Activated naive CD4-positive, alpha-beta T cell treated with anti-CD3 and anti-CD28 coated beads, Interleukin-2, amount 50 U/mL, for 24 hours (primary cell): ENCODE results near the gene RAB31.

Experiments
- H3K27ac Mint-ChIP-seq: one replicate; pipeline ENCODE4 v1.8.0; 2021; ENCODE audit warnings: mild to moderate bottlenecking, mixed read lengths
- H3K27me3 Mint-ChIP-seq: one replicate; pipeline ENCODE4 v1.8.0; 2021; ENCODE audit warnings: mixed read lengths
- H3K36me3 Mint-ChIP-seq: one replicate; pipeline ENCODE4 v1.8.0; 2021; ENCODE audit warnings: mixed read lengths
- H3K4me1 Mint-ChIP-seq: one replicate; pipeline ENCODE4 v1.8.0; 2021; ENCODE audit warnings: mixed read lengths
- H3K4me3 Mint-ChIP-seq: one replicate; pipeline ENCODE4 v1.8.0; 2021; ENCODE audit warnings: mild to moderate bottlenecking, mixed read lengths
- H3K9me3 Mint-ChIP-seq: one replicate; pipeline ENCODE4 v1.8.0; 2021; ENCODE audit warnings: mixed read lengths

RAB31 gene

DNA sequence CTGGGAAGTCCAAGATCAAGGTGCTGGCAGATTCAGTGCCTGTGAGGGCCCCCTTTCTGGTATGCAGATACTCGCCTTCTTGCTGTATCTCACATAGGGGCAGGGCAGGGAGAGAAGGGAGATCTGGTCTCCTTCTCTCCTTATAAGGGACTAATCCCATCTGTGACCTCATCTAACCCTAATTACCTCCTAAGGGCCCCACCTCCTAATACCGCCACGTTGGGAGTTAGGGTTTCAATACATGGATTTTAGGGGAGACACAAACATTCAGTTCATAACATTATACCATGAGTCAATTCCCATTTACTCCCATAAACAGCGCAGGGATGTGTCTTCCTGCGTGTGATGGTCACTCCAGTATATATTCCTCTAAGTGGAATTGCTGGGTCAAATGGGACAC is 103.9 kb downstream of the RAB31 start:
- Mint-ChIP-seq H3K9me3 (no peaks in the 10 kb centered on the region), H3K4me3 (no peak overlapping the region), H3K27ac (no peak overlapping the region), H3K36me3 (no peaks in the 10 kb centered on the region), H3K27me3 (peaks cover 9% of the 10 kb centered on the region), H3K4me1 (no peaks in the 10 kb centered on the region)

- Mint-ChIP-seq H3K9me3 (peaks cover 11% of the 10 kb centered on the region), H3K27me3 (peaks cover 11% of the 10 kb centered on the region), H3K27ac (no peak overlapping the region), H3K4me1 (no peaks in the 10 kb centered on the region), H3K4me3 (no peak overlapping the region), H3K36me3 (peaks cover 2% of the 10 kb centered on the region)
Measured at GRCh38 chr18:9814431-9814830, 106.3 kb downstream of the RAB31 start.

DNA sequence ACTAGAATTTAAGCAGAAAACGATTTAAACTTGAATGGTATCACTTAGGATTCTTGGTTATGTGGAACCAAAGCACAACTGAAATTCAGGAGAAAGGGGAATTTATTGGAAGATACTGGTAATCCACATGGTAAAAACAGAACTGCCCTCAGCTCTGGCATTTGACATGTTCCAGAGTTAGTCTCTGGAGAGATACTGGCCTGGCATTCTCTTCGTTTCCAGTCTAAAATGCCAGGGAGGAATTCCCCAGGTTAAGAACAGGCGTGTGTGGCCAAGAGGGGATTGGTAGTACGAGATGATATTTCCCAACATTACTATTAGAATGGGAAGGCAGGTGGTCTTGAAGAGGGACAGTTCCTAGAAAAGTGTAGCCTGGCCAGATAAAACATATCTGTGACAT is 109.2 kb downstream of the RAB31 start:
- Mint-ChIP-seq H3K9me3 (peaks cover 15% of the 10 kb centered on the region), H3K36me3 (peaks cover 2% of the 10 kb centered on the region)

DNA sequence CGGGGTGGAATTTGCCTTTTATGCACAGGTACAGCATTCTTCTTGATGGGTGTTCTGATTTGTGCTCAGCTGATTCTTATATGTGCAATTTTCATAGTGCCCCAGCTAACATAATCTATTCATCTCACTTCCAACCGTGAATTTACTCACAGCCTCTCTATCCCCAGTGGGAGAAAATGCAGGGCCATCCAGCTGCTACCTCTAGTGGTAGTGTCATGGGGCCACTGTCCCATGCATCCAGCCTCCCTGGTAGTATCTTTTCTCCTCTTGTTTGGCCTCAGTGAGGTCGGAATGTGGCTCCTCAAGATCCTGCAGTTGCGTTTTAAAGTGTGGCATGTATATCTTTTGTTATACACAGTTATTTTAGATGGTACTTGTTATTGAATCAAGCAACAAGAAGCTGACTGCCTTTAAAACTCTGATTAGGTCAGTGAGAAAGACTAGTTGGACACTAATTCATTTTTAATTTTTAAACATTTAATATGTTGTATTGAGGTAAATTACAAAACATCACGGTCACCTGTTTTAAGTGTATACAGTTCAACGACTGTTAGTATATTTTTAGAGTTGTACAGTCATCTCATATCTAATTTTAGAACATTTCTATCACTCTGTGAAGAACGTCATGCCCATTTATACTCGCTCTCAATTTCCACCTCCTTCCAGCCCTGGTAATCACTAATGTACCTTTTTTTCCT is 109.8 kb downstream of the RAB31 start:
- H3K36me3 Mint-ChIP-seq, result peaks cover 2% of the 10 kb centered on the region
- H3K9me3 Mint-ChIP-seq, result peaks cover 15% of the 10 kb centered on the region
- H3K4me3 Mint-ChIP-seq, result no peak overlapping the region
- no peak overlapping the region for H3K27ac Mint-ChIP-seq
- H3K4me1 Mint-ChIP-seq, result no peaks in the 10 kb centered on the region
- H3K27me3 Mint-ChIP-seq, result peaks cover 13% of the 10 kb centered on the region

More for the DNA sequence above, 109.2 kb downstream of the RAB31 start:
- no peak overlapping the region for H3K27ac Mint-ChIP-seq
- H3K4me3 Mint-ChIP-seq, result no peak overlapping the region
- H3K27me3 Mint-ChIP-seq, result peaks cover 13% of the 10 kb centered on the region
- H3K4me1 Mint-ChIP-seq, result no peaks in the 10 kb centered on the region

DNA sequence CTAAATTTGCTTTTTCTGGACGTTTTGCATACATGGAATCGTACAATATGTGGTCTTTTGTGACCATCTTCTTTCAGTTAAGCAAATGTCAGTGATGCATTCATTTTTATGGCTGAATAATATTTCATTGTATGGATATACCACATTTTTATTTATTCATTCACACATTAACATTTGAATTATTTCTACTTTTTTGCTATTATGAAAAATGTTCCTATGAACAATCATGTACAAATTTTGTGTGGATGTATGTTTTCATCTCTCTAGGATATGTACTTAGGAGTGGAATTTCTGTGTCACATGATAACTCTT is 110.3 kb downstream of the RAB31 start:
- Mint-ChIP-seq H3K36me3 (peaks cover 2% of the 10 kb centered on the region), H3K27me3 (peaks cover 13% of the 10 kb centered on the region), H3K9me3 (peaks cover 15% of the 10 kb centered on the region), H3K27ac (no peak overlapping the region), H3K4me1 (no peaks in the 10 kb centered on the region), H3K4me3 (no peak overlapping the region)

DNA sequence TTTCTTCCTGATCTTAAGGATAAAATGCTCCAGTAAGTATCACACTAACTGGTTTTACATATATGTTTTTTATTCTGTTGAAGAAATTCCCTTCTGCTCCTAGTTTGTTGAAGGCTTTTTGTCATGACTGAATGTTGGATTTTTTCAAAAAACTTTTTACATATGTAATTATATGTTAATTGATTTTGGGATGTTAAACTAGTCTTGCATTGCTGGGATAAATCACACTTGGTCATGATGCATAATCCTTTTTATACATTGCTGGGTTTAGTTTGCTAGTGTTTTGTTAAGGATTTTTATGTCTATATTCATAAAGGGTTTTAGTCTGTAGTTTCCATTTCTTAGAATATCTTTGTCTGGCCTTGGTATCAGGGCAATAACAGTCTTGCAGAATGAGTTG is 112.0 kb downstream of the RAB31 start:
- Mint-ChIP-seq H3K27ac (no peak overlapping the region), H3K36me3 (peaks cover 2% of the 10 kb centered on the region), H3K4me3 (no peak overlapping the region), H3K9me3 (peaks cover 15% of the 10 kb centered on the region), H3K27me3 (peaks cover 11% of the 10 kb centered on the region), H3K4me1 (no peaks in the 10 kb centered on the region)

DNA sequence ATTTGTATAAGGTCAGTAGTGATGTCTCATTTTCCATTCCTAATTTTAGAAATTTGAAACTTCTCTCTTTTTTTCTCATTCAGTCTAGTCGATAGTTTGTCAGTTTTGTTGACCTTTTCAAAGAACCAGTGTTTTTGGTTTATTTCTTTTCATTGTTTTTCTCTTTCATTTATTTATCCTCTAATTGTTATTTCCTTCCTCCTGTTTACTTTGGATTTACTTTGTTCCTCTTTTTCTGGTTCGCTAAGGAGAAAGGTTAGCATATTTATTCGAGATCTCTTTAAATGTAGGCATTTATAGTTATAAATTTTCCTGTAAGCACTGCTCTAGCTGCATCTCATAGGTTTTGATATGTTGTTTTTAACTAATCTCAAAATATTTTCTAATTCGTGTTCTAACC is 112.6 kb downstream of the RAB31 start:
- Mint-ChIP-seq H3K36me3 (peaks cover 2% of the 10 kb centered on the region), H3K27ac (no peak overlapping the region), H3K27me3 (peaks cover 11% of the 10 kb centered on the region), H3K4me3 (no peak overlapping the region), H3K9me3 (peaks cover 15% of the 10 kb centered on the region), H3K4me1 (no peaks in the 10 kb centered on the region)

- no peak overlapping the region for H3K4me3 Mint-ChIP-seq
- peaks cover 15% of the 10 kb centered on the region for H3K9me3 Mint-ChIP-seq
- H3K36me3 Mint-ChIP-seq, result peaks cover 2% of the 10 kb centered on the region
- H3K4me1 Mint-ChIP-seq, result no peaks in the 10 kb centered on the region
- H3K27me3 Mint-ChIP-seq, result peaks cover 9% of the 10 kb centered on the region
- no peak overlapping the region for H3K27ac Mint-ChIP-seq
Measured at GRCh38 chr18:9822587-9823185, 114.6 kb downstream of the RAB31 start.

DNA sequence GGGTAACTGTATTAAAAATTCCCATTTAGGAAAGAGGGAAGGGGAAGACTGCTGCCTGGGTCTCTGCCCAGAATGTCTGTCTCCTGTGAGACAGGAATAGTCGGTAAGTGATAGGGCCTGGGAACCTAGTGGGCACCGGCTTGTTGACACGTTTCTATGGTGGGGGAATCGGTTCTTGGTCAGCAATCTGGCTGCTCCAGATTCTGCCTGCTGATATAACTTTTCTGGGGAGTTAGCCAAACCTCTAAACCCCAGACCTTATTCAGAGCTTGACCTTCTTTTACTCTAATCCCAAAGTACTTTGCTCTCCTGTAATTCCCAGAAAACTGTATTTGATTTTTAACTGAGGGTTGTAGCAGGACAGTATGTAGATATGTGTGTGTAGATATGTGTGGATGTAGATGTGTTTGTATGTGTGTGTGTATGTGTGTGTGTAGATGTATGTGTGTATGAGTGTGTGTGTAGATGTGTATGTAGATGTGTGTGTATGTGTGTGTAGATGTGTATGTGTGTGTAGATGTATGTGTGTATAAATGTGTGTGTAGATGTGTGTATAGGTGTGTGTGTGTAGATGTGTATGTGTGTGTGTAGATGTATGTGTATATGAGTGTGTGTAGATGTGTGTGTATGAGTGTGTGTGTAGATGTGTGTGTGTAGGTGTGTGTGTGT is 115.8 kb downstream of the RAB31 start:
- H3K4me1 Mint-ChIP-seq, result no peaks in the 10 kb centered on the region
- H3K36me3 Mint-ChIP-seq, result peaks cover under 1% of the 10 kb centered on the region
- peaks cover 9% of the 10 kb centered on the region for H3K9me3 Mint-ChIP-seq
- peaks cover 7% of the 10 kb centered on the region for H3K27me3 Mint-ChIP-seq
- no peak overlapping the region for H3K27ac Mint-ChIP-seq
- no peak overlapping the region for H3K4me3 Mint-ChIP-seq

DNA sequence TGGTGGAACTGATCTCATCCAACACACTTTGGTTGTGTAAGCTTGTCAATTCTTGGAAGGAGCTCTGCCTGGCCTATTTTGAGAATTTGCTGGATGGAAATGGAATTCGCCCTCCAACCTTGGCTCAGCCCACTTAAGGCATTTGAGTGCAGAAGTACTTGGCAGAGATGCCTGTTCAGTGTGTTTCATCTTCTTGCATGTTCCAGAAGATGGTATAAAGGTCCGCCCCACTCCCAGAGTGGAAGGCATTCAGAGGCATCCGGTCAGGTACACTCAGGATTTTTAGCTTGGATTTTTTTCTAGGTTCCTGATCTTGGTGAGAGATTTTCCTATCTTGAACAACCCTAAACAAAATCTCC is 116.4 kb downstream of the RAB31 start:
- no peak overlapping the region for H3K4me3 Mint-ChIP-seq
- peaks cover 3% of the 10 kb centered on the region for H3K9me3 Mint-ChIP-seq
- no peaks in the 10 kb centered on the region for H3K4me1 Mint-ChIP-seq
- peaks cover 6% of the 10 kb centered on the region for H3K27me3 Mint-ChIP-seq
- no peaks in the 10 kb centered on the region for H3K36me3 Mint-ChIP-seq
- no peak overlapping the region for H3K27ac Mint-ChIP-seq

- Mint-ChIP-seq H3K27ac (no peak overlapping the region), H3K27me3 (peaks cover 4% of the 10 kb centered on the region), H3K9me3 (no peaks in the 10 kb centered on the region), H3K4me3 (no peak overlapping the region), H3K4me1 (no peaks in the 10 kb centered on the region), H3K36me3 (no peaks in the 10 kb centered on the region)
Measured at GRCh38 chr18:9824952-9825371, 116.9 kb downstream of the RAB31 start.

DNA sequence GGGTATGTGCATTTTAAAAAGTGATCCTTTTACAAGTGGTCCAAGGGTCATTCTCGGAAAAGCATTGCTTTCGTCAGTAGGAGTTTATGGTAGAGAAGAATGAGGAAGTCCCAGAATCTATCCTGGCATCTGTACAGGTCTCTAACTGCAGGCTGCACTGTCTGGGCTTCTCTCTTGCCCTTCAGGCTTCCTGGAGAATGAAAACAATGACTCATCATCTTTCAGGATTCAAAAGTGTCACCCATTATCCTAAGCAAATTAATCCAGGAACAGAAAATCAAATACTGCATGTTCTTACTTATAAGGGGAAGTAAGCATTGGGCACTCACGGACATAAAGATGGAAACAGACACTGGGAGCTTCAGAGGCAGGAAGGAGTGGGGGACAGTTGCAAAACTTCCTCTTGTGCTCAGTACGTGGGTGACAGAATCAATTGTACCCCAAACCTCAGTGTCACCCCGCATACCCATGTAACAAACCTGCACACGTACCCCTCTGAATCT is 117.5 kb downstream of the RAB31 start:
- no peak overlapping the region for H3K27ac Mint-ChIP-seq
- no peaks in the 10 kb centered on the region for H3K9me3 Mint-ChIP-seq
- H3K36me3 Mint-ChIP-seq, result no peaks in the 10 kb centered on the region
- no peak overlapping the region for H3K4me3 Mint-ChIP-seq
- H3K27me3 Mint-ChIP-seq, result peaks cover 4% of the 10 kb centered on the region
- H3K4me1 Mint-ChIP-seq, result no peaks in the 10 kb centered on the region

DNA sequence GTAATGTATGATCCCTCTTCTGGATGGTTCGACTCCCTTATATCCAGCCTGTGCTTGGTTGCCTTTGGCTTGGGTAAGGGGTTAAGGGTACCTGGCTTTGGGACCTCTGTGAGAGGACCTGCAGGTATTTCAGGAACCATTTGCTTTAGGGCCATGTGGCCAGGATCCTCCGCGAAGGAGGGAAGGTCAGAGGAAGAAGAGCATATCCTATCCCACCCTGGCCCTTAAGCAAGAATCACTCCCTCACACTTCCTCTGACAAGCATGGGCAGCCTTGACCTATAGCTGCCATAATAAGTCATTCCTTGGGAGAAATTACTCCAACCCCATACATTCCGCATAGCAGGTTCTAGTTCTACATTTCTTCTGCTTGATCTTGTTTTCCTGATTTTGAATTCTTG is 118.6 kb downstream of the RAB31 start:
- Mint-ChIP-seq H3K4me1 (no peaks in the 10 kb centered on the region), H3K27me3 (peaks cover 3% of the 10 kb centered on the region), H3K4me3 (no peak overlapping the region), H3K27ac (no peak overlapping the region), H3K9me3 (no peaks in the 10 kb centered on the region), H3K36me3 (no peaks in the 10 kb centered on the region)

DNA sequence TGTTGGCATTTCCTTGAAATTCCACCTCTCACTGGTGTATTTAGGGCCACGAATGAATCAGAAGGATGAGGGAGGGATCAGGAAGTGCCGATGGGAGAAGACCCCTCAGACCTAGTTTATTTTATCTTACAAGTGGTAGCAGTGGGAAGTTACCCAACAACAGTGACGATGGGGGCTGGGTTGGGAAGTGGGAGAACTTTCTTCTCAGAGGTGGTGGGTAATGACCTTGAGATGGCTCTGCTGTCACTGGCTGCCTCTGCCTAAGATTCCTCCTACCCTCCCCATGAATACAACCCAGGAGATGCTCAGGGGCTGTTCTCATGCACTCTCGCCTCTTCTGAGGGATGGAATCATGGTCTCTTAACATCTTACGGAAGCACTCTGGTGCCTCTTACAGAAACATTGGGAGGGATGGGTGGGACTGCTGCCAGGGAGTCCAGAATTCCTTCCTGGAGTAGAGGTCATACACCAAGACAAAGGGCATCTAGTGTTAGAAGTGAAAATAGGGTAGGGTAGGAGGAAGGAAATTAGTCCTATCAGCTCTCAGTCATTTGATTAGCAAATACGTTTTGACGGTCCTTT is 119.2 kb downstream of the RAB31 start:
- Mint-ChIP-seq H3K4me3 (no peak overlapping the region), H3K27me3 (peaks cover 3% of the 10 kb centered on the region), H3K9me3 (no peaks in the 10 kb centered on the region), H3K27ac (no peak overlapping the region), H3K4me1 (no peaks in the 10 kb centered on the region), H3K36me3 (no peaks in the 10 kb centered on the region)

DNA sequence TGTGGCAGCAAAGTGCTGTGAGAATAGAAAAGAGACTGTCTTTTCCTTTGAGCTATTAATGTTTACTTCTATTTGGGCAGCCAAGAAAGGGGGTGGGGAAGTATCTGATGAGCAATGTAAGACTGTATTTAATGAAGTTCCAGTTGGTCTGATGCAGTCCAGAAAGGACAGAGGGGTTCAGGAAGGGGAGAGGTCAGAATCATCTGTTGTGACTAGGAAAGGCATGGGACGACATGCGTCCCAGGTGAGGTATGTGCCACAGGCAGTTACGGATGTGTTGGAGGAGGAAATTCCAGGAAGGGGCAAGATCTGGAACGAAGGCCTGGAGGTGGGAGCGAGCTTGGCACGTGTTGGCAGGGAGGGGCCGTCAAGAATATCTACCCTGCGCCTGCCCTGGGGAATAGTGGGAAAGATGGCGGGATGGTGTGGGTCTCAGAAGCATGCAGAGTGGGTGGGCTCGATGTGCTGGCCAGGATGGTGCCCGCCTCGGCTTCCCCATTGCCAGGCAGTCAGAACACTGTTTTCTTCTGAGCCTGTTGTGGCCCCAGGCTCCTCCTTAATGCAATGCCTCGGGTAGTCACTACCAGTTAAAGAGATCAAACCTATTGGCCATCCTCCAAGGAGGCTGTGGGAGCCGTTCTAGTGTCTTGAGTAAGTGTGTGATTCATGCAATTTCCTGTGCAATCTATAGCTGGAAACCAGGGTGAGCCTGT is 119.8 kb downstream of the RAB31 start:
- Mint-ChIP-seq H3K4me3 (no peak overlapping the region), H3K36me3 (no peaks in the 10 kb centered on the region), H3K9me3 (no peaks in the 10 kb centered on the region), H3K4me1 (no peaks in the 10 kb centered on the region), H3K27me3 (peaks cover 3% of the 10 kb centered on the region), H3K27ac (no peak overlapping the region)
